WTC11 (cell line): ENCODE data around the gene ADCY6.

ENCODE experiments used
- CREB1 ChIP-seq: sonication (generic); formaldehyde crosslinking; IDR thresholded peaks from 2 replicates; pipeline ENCODE4 v1.8.0; 2023; ENCODE audit warnings: mild to moderate bottlenecking, missing genetic modification reagents
- E2F1 ChIP-seq: sonication (generic); formaldehyde crosslinking; IDR thresholded peaks from 2 replicates; pipeline ENCODE4 v1.8.0; 2022; ENCODE audit warnings: mild to moderate bottlenecking, missing genetic modification reagents
- MLX ChIP-seq: sonication (generic); formaldehyde crosslinking; IDR thresholded peaks from 2 replicates; pipeline ENCODE4 v1.8.1; 2023; ENCODE audit warnings: mild to moderate bottlenecking, missing genetic modification reagents, moderate library complexity
- SP1 ChIP-seq: sonication (generic); formaldehyde crosslinking; conservative IDR thresholded peaks from 2 replicates; pipeline ENCODE4 v1.8.1; 2022; ENCODE audit warnings: missing genetic modification reagents
- STAT6 ChIP-seq: sonication (generic); formaldehyde crosslinking; conservative IDR thresholded peaks from 2 replicates; pipeline ENCODE4 v1.8.1; 2023; ENCODE audit warnings: mild to moderate bottlenecking, low read depth, missing genetic modification reagents, moderate library complexity
- TEAD4 ChIP-seq: sonication (generic); formaldehyde crosslinking; IDR thresholded peaks from 2 replicates; pipeline ENCODE4 v1.8.0; 2022; ENCODE audit warnings: mild to moderate bottlenecking, missing genetic modification reagents
- TP53 ChIP-seq: sonication (generic); formaldehyde crosslinking; IDR thresholded peaks from 2 replicates; pipeline ENCODE4 v1.8.1; 2023; ENCODE audit warnings: mild to moderate bottlenecking, missing genetic modification reagents
- ZNF317 ChIP-seq: sonication (generic); formaldehyde crosslinking; IDR thresholded peaks from 2 replicates; pipeline ENCODE4 v1.8.1; 2023; ENCODE audit warnings: low read depth, mild to moderate bottlenecking, moderate library complexity, missing genetic modification reagents, borderline replicate concordance
- ZNF416 ChIP-seq: fragments of 250-450 bp; sonication (Bioruptor Pico); IDR thresholded peaks from 2 replicates; pipeline ENCODE4 v1.9.0; 2021; ENCODE audit warnings: mild to moderate bottlenecking, inconsistent platforms
- TF ChIP-seq, protein P1 (sequence below): fragments of 200-600 bp; IDR thresholded peaks from 2 replicates; pipeline ENCODE4 v1.8.0; 2022; ENCODE audit warnings: antibody characterized with exemption
- TF ChIP-seq, protein P2 (sequence below): fragments of 250-450 bp; sonication (Bioruptor Pico); IDR thresholded peaks from 2 replicates; pipeline ENCODE4 v1.9.0; 2021; ENCODE audit warnings: mild to moderate bottlenecking
- TF ChIP-seq, protein P3 (sequence below): sonication (generic); formaldehyde crosslinking; IDR thresholded peaks from 2 replicates; pipeline ENCODE4 v1.8.1; 2023; ENCODE audit warnings: mild to moderate bottlenecking, missing genetic modification reagents

GRCh38 chr12:48789858-48790326 lies 1.0 kb upstream of the ADCY6 start:
- TF ChIP-seq STAT6 (CRISPR knock-in tag) (no peak), ZNF317 (no peak), TEAD4 (CRISPR knock-in tag) (no peak), SP1 (CRISPR knock-in tag) (no peak), MLX (no peak), CREB1 (CRISPR knock-in tag) (no peak), E2F1 (CRISPR knock-in tag) (no peak), ZNF416 (CRISPR knock-in tag) (no peak), TP53 (CRISPR knock-in tag) (no peak)
- TF ChIP-seq, protein P1, sequence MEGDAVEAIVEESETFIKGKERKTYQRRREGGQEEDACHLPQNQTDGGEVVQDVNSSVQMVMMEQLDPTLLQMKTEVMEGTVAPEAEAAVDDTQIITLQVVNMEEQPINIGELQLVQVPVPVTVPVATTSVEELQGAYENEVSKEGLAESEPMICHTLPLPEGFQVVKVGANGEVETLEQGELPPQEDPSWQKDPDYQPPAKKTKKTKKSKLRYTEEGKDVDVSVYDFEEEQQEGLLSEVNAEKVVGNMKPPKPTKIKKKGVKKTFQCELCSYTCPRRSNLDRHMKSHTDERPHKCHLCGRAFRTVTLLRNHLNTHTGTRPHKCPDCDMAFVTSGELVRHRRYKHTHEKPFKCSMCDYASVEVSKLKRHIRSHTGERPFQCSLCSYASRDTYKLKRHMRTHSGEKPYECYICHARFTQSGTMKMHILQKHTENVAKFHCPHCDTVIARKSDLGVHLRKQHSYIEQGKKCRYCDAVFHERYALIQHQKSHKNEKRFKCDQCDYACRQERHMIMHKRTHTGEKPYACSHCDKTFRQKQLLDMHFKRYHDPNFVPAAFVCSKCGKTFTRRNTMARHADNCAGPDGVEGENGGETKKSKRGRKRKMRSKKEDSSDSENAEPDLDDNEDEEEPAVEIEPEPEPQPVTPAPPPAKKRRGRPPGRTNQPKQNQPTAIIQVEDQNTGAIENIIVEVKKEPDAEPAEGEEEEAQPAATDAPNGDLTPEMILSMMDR = no peak
- TF ChIP-seq, protein P2, sequence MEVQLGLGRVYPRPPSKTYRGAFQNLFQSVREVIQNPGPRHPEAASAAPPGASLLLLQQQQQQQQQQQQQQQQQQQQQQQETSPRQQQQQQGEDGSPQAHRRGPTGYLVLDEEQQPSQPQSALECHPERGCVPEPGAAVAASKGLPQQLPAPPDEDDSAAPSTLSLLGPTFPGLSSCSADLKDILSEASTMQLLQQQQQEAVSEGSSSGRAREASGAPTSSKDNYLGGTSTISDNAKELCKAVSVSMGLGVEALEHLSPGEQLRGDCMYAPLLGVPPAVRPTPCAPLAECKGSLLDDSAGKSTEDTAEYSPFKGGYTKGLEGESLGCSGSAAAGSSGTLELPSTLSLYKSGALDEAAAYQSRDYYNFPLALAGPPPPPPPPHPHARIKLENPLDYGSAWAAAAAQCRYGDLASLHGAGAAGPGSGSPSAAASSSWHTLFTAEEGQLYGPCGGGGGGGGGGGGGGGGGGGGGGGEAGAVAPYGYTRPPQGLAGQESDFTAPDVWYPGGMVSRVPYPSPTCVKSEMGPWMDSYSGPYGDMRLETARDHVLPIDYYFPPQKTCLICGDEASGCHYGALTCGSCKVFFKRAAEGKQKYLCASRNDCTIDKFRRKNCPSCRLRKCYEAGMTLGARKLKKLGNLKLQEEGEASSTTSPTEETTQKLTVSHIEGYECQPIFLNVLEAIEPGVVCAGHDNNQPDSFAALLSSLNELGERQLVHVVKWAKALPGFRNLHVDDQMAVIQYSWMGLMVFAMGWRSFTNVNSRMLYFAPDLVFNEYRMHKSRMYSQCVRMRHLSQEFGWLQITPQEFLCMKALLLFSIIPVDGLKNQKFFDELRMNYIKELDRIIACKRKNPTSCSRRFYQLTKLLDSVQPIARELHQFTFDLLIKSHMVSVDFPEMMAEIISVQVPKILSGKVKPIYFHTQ (CRISPR knock-in tag) = no peak
- TF ChIP-seq, protein P3, sequence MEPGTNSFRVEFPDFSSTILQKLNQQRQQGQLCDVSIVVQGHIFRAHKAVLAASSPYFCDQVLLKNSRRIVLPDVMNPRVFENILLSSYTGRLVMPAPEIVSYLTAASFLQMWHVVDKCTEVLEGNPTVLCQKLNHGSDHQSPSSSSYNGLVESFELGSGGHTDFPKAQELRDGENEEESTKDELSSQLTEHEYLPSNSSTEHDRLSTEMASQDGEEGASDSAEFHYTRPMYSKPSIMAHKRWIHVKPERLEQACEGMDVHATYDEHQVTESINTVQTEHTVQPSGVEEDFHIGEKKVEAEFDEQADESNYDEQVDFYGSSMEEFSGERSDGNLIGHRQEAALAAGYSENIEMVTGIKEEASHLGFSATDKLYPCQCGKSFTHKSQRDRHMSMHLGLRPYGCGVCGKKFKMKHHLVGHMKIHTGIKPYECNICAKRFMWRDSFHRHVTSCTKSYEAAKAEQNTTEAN (CRISPR knock-in tag) = no peak
